NB4 (cell line): ENCODE results near the gene AGBL4.

ENCODE experiments used
- CTCF ChIP-seq: IDR thresholded peaks from one replicate; pipeline ENCODE4 v1.5.1; 2012; ENCODE audit warnings: low read depth, low read length
- POLR2A ChIP-seq: IDR thresholded peaks from 2 replicates; pipeline ENCODE4 v1.6.1; 2011; ENCODE audit warnings: mild to moderate bottlenecking; ENCODE audit not compliant: insufficient read length; ENCODE audit errors: extremely low read depth

GRCh38 chr1:48581270-48581669 is 1442.5 kb downstream of the AGBL4 start:
- TF ChIP-seq CTCF, result no peak
- TF ChIP-seq POLR2A, result no peak
